K562 (cell line): ENCODE measurements around the gene UBE2V1. TPM values are rescaled to one million over a fixed set of nuclear protein-coding genes. Genes with fewer than 3 reads are reported as not detected.

Source experiments
- GABPB2 ChIP-seq: fragments of 250-450 bp; sonication (Bioruptor Pico); conservative IDR thresholded peaks from 2 replicates; pipeline ENCODE4 v1.5.1; 2021; ENCODE audit warnings: mild to moderate bottlenecking
- KDM5B ChIP-seq: fragments of 200-600 bp; sonication (generic); IDR thresholded peaks from 2 replicates; pipeline ENCODE4 v1.6.1; 2012; ENCODE audit warnings: low read depth, mild to moderate bottlenecking, moderate library complexity, low read length, control low read depth, inconsistent platforms; ENCODE audit not compliant: insufficient replicate concordance
- NCOR1 ChIP-seq: fragments of 450-650 bp; IDR thresholded peaks from 2 replicates; pipeline ENCODE4 v1.6.1; 2016; ENCODE audit warnings: mild to moderate bottlenecking, moderate library complexity
- NEUROD1 ChIP-seq: fragments of 150-350 bp; IDR thresholded peaks from 2 replicates; pipeline ENCODE4 v1.6.1; 2014; ENCODE audit warnings: borderline replicate concordance, low read length, low read depth; ENCODE audit not compliant: partially characterized antibody
- OTX1 ChIP-seq: fragments of 450-650 bp; formaldehyde crosslinking; IDR thresholded peaks from 2 replicates; pipeline ENCODE4 v1.4.0; 2022; ENCODE audit warnings: mild to moderate bottlenecking
- PHF8 ChIP-seq: fragments of 200-600 bp; sonication (generic); IDR thresholded peaks from 2 replicates; pipeline ENCODE4 v1.6.1; 2012; ENCODE audit warnings: mixed run types, mild to moderate bottlenecking, inconsistent platforms, low read length, moderate library complexity, borderline replicate concordance
- POLR2H ChIP-seq: IDR thresholded peaks from 2 replicates; pipeline ENCODE4 v1.6.1; 2016; ENCODE audit warnings: missing genetic modification characterization, low read depth, mild to moderate bottlenecking, control low read depth, missing compliant biosample characterization, moderate library complexity
- RB1 ChIP-seq: fragments of 450-650 bp; IDR thresholded peaks from 2 replicates; pipeline ENCODE4 v1.6.1; 2017; ENCODE audit warnings: low read depth, mild to moderate bottlenecking
- RBM17 ChIP-seq: fragments of 200-400 bp; formaldehyde crosslinking; IDR thresholded peaks from 2 replicates; pipeline ENCODE4 v1.6.1; 2017; ENCODE audit warnings: low read depth, mild to moderate bottlenecking, low read length, borderline replicate concordance
- UBTF ChIP-seq, 2 experiments: IDR thresholded peaks; 2 replicates each; pipeline ENCODE4 v1.6.1; 2012; ENCODE audit warnings: improper control_type of control experiment in 2 of 2, low read depth in 2 of 2, low read length in 2 of 2, borderline replicate concordance in 1 of 2
- ZNF133 ChIP-seq: fragments of 250-450 bp; sonication (Bioruptor Pico); IDR thresholded peaks from 2 replicates; pipeline ENCODE4 v1.4.0; 2020; ENCODE audit warnings: mild to moderate bottlenecking
- ZNF639 ChIP-seq, 2 experiments: fragments of 200-800 bp in 1 of 2; sonication (Bioruptor generic) in 1 of 2; sonication (generic) in 1 of 2; formaldehyde crosslinking in 1 of 2; IDR thresholded peaks in 1 of 2; conservative IDR thresholded peaks in 1 of 2; 2 replicates each; pipeline versions ENCODE4 v1.5.0 to v1.6.1; 2016 to 2020; ENCODE audit warnings: missing compliant biosample characterization in 1 of 2, missing genetic modification characterization in 1 of 2, missing genetic modification reagents in 1 of 2
- polyA plus RNA-seq, 8 experiments: library from polyadenylated mRNA; depleted of rRNA in 4 of 8; stranded (reverse) in 5 of 8; unstranded in 3 of 8; fragments of >200 nt; fragmentation: Nextera tagmentation in 2 of 8; fragmentation: Illumina TruSeq in 1 of 8; extraction: Ambion mirVana in 2 of 8; extraction: Trizol in 1 of 8; gene quantifications; 2 replicates each; pipeline versions ENCODE4 v1.2.1 to v1.2.3, GENCODE V29; 2011 to 2014; ENCODE audit warnings: inconsistent platforms in 1 of 8, missing spikeins in 1 of 8
- total RNA-seq, 7 experiments: library from RNA; depleted of rRNA in 6 of 7; stranded (reverse); fragments of >200 nt in 6 of 7; fragmentation: Illumina TruSeq in 2 of 7; extraction: Trizol in 2 of 7; gene quantifications; 2 replicates each; pipeline versions ENCODE4 v1.2.1 to v1.2.3, GENCODE V29; 2011 to 2021; ENCODE audit warnings: low replicate concordance in 1 of 7
- TF ChIP-seq, protein P1 (sequence below), 3 experiments: fragments of 200-800 bp in 1 of 3; fragments of 250-450 bp in 1 of 3; fragments of 450-650 bp in 1 of 3; sonication (Bioruptor Pico) in 1 of 3; sonication (Bioruptor generic) in 1 of 3; formaldehyde crosslinking in 1 of 3; IDR thresholded peaks; 2 replicates each; pipeline versions ENCODE4 v1.6.1 to v1.8.0; 2016 to 2022; ENCODE audit warnings: mild to moderate bottlenecking in 2 of 3, missing genetic modification characterization in 2 of 3, missing compliant biosample characterization in 1 of 3, moderate library complexity in 1 of 3
- TF ChIP-seq, protein P2 (sequence below): sonication (generic); formaldehyde crosslinking; IDR thresholded peaks from 2 replicates; pipeline ENCODE4 v1.8.1; 2023; ENCODE audit warnings: mild to moderate bottlenecking, missing genetic modification reagents

Gene UBE2V1
- total and polyA plus RNA-seq, 9 of the 15 experiments (the other 6 are each of a cell fraction or from before 2014, with no cell fraction given): 93.0 to 357 (median 119) TPM

DNA sequence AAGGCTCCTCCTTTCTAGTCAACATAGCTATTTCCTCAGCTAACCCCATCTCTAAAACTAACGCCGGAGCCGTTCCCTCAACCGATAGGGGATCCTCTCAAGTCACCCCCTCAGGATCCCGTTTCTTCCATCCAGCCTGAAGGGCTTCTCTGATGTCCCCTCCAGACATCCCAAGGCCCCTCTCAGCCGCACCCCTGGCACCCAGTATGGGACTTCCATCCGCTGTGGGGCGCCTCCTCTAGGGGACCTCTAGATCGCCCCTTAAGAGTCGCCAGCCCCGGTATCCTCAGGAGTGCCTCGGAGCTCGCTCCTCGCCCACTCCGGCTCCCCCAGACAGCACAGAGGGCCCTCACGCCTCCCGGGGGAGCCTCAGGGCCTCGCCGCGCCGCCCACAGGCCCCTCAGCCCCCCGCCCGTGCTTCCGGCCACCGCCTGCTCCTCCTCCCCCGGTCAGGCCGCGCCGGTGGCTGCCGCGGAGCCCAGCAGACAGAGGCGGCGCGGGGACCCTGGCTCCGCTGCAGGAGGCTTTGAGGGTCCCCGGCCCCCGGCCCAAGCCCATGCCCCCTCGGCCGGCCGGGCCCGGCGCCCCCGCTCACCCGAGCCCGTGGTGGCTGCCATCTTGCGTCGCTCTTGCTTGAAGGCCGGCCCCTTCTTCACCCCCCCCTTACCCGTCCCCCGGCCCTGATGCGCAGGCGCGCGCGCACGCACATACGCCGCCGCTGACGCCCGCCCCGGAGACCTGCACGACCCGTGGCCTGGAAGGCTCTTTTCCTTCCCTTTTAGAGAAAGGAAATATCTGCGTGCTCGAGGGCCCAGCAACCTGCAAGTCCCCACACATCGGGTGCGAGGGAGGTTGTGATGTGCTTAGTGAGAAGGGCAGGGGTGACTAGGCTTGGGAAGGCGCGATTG lies at the start of gene UBE2V1 (continued):
- TF ChIP-seq ZNF133 (CRISPR knock-in tag) (no peak), UBTF (IDR thresholded peaks at IDR 0.05; ENCODE audit: borderline replicate concordance in 1 of 2, low read depth in 2 of 2, low read length in 2 of 2) (peak in 1 of 2 experiments; percentile 75; a peak in 1 of 4 replicates), GABPB2 (CRISPR knock-in tag) (no peak), OTX1 (CRISPR knock-in tag) (no peak), RBM17 (no peak), PHF8 (peak; percentile 91; the same call in 1 of the 2 replicates), POLR2H (tag) (peak; percentile 71), ZNF639 (CRISPR knock-in tag; conservative IDR thresholded peaks at IDR 0.05 in 1 of 2, IDR thresholded peaks at IDR 0.05 in 1 of 2) (no peak; a peak in 1 of 4 replicates), RB1 (0 out of 2 replicates have a peak, but pooled peaks have one; percentile 28), NEUROD1 (peak; percentile 18), NCOR1 (no peak), KDM5B (peak; percentile 73)
- TF ChIP-seq, protein P1, sequence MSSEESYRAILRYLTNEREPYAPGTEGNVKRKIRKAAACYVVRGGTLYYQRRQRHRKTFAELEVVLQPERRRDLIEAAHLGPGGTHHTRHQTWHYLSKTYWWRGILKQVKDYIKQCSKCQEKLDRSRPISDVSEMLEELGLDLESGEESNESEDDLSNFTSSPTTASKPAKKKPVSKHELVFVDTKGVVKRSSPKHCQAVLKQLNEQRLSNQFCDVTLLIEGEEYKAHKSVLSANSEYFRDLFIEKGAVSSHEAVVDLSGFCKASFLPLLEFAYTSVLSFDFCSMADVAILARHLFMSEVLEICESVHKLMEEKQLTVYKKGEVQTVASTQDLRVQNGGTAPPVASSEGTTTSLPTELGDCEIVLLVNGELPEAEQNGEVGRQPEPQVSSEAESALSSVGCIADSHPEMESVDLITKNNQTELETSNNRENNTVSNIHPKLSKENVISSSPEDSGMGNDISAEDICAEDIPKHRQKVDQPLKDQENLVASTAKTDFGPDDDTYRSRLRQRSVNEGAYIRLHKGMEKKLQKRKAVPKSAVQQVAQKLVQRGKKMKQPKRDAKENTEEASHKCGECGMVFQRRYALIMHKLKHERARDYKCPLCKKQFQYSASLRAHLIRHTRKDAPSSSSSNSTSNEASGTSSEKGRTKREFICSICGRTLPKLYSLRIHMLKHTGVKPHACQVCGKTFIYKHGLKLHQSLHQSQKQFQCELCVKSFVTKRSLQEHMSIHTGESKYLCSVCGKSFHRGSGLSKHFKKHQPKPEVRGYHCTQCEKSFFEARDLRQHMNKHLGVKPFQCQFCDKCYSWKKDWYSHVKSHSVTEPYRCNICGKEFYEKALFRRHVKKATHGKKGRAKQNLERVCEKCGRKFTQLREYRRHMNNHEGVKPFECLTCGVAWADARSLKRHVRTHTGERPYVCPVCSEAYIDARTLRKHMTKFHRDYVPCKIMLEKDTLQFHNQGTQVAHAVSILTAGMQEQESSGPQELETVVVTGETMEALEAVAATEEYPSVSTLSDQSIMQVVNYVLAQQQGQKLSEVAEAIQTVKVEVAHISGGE (CRISPR knock-in tag; IDR thresholded peaks at IDR 0.05): peak in 2 of 3 experiments; percentile 10 to 37; a peak in 1 of 6 replicates
- TF ChIP-seq, protein P2, sequence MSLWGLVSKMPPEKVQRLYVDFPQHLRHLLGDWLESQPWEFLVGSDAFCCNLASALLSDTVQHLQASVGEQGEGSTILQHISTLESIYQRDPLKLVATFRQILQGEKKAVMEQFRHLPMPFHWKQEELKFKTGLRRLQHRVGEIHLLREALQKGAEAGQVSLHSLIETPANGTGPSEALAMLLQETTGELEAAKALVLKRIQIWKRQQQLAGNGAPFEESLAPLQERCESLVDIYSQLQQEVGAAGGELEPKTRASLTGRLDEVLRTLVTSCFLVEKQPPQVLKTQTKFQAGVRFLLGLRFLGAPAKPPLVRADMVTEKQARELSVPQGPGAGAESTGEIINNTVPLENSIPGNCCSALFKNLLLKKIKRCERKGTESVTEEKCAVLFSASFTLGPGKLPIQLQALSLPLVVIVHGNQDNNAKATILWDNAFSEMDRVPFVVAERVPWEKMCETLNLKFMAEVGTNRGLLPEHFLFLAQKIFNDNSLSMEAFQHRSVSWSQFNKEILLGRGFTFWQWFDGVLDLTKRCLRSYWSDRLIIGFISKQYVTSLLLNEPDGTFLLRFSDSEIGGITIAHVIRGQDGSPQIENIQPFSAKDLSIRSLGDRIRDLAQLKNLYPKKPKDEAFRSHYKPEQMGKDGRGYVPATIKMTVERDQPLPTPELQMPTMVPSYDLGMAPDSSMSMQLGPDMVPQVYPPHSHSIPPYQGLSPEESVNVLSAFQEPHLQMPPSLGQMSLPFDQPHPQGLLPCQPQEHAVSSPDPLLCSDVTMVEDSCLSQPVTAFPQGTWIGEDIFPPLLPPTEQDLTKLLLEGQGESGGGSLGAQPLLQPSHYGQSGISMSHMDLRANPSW (CRISPR knock-in tag): 0 out of 2 replicates have a peak, but pooled peaks have one; percentile 17
